Erythroblast (primary cell): Measurements from ENCODE around the gene GPR158.

Experiments
- GATA1 ChIP-seq: IDR thresholded peaks from 2 replicates; pipeline ENCODE4 v1.6.1; 2011; ENCODE audit warnings: low read depth, mild to moderate bottlenecking, control low read depth, low read length, moderate library complexity
- POLR2A ChIP-seq: IDR thresholded peaks from 2 replicates; pipeline ENCODE4 v1.6.1; 2011; ENCODE audit warnings: mild to moderate bottlenecking, low read length

DNA sequence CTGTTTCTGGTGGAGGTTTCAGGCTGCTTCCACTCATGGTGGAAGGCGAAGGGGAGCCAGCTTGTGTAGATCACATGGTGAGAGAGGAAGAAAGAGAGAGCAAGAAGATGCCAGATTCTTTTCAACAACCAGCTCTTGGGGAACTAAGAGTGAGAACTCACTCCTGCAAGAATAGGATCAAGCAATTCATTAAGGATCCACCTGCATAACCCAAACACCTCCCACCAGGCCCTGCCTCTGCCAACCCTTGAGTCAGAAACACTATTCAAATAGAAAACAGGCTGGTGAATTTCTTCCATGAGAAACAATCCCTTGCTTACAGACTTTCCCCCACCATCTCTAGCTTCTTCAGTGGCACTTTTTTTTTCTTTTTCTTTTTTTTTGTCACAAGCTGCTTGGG, 317.2 kb downstream of the GPR158 start:
- no peak for TF ChIP-seq POLR2A
- TF ChIP-seq GATA1: no peak
